Measurements from ENCODE around the gene ALDH1A1.

DNA sequence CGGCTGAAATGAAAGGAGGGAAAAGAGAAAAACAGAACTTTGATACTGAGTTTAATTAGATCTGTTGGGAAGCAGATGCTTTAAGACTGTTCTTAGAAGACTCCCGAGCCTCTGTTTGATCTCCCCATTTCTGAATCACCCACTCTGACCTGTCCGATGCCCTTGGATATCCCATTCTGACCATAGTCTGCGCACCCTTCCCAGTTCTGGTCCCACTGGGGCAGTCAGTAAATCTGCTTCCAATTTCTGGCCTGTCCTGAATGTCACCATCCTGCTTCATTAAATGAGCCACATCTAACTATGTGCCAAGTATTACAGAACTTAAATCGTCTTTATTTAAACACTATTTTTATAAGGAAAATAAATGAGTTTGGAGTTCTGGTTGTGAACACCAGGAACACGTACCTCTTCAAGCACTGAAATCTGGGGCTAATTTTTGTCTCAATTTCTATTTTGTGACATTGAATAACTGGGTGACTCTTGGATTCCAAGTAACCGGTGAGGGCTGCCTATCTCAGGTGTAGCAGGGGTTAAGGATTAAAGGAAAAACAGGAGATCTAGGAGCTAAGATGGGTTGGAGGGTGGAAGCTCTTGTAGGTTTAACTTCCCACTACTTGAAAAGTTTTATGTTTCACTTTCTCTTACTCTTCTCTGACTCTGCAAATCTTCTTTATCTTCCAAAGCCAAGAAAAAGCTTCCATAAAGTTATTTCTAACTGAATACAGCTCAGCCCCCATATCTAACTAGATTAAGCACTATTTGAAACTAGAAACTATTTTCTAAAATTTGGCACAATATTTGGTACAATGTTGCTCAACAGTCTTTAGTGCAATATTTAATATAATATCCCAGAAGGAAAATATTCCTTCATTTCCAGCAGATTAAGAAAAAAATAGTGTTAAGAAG lies 40.1 kb downstream of the ALDH1A1 start:
- TF ChIP-seq, protein P1, sequence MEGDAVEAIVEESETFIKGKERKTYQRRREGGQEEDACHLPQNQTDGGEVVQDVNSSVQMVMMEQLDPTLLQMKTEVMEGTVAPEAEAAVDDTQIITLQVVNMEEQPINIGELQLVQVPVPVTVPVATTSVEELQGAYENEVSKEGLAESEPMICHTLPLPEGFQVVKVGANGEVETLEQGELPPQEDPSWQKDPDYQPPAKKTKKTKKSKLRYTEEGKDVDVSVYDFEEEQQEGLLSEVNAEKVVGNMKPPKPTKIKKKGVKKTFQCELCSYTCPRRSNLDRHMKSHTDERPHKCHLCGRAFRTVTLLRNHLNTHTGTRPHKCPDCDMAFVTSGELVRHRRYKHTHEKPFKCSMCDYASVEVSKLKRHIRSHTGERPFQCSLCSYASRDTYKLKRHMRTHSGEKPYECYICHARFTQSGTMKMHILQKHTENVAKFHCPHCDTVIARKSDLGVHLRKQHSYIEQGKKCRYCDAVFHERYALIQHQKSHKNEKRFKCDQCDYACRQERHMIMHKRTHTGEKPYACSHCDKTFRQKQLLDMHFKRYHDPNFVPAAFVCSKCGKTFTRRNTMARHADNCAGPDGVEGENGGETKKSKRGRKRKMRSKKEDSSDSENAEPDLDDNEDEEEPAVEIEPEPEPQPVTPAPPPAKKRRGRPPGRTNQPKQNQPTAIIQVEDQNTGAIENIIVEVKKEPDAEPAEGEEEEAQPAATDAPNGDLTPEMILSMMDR (IDR thresholded peaks at IDR 0.05), result no peak
- no peak for TF ChIP-seq POLR2A (IDR thresholded peaks at IDR 0.05)
